GM15510 (cell line): Measurements from ENCODE around the gene CEP170.

ENCODE experiments used
- POLR2A ChIP-seq: IDR thresholded peaks from 3 replicates; pipeline ENCODE4 v1.6.1; 2011; ENCODE audit warnings: borderline replicate concordance; ENCODE audit not compliant: insufficient read length; ENCODE audit errors: extremely low read depth

CEP170 gene

DNA sequence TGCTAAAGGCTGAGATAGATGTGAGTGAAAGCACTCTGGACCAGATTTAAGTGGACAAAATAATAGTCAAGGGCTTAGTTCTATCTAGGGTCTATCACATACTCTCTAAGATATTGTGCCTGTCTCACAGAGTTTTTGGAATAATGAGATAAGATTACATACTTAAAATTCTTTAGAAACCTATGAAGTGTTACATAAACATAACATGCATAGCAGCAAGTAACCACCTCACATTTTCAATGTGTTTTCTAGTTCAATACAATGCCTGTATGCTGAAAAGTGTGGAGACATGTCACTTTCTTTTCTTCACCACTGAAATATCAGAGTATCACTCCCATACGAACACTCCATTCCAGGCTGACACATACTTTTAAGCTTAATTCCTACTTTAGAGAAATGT, 16.9 kb upstream of the CEP170 start:
- TF ChIP-seq POLR2A = no peak

DNA sequence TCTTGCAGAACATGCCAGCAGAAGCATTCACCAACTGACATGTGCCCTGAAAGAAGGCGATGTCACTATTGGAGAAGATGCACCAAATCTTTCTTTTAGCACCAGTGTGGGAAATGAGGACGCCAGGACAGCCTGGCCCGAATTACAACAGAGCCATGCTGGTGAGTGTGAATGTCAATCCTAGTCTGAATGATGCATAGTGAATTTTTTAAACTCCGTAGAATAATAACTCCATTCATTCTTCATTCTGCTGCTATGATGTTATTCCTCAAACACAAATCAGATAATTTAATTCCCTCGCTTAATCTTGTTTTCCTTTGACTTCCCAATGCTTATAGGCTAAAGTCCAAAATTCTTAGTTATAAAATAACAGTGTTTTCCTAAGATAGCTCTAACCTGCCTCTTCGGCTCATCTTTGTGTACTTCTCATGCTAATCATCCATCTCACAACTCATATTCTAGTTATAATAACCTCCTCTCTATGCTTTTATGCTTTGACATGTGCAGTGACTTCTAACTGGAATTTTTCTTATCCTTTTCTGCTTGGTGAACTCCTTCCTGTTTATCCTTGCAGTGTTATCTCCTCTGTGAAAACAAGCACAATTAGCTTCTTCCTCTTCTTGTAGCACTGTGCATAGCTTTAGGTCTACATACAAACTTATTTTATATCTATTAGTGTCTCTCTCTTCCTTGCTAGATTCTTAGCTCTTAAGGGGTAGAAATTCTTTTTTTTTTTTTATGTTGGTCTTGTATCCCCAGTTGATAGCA, 15.2 kb upstream of the CEP170 start:
- TF ChIP-seq POLR2A = no peak

DNA sequence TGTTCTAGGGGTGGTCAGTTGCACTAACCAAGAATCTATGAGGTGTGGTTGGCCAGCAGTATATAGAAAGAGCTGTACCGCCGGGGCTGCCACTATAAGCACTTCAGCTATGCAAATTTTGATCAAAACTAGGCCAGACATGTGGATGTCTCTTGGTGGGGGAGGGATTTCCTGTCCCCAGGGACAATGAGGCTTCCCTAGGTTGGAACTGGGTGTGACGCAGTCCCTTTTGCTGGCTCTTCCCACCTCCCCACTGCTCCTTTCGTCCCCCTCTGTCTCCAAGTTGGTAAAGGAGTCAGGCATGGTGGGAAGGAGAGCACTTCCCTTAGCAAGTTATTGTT, 14.3 kb upstream of the CEP170 start:
- no peak for TF ChIP-seq POLR2A

DNA sequence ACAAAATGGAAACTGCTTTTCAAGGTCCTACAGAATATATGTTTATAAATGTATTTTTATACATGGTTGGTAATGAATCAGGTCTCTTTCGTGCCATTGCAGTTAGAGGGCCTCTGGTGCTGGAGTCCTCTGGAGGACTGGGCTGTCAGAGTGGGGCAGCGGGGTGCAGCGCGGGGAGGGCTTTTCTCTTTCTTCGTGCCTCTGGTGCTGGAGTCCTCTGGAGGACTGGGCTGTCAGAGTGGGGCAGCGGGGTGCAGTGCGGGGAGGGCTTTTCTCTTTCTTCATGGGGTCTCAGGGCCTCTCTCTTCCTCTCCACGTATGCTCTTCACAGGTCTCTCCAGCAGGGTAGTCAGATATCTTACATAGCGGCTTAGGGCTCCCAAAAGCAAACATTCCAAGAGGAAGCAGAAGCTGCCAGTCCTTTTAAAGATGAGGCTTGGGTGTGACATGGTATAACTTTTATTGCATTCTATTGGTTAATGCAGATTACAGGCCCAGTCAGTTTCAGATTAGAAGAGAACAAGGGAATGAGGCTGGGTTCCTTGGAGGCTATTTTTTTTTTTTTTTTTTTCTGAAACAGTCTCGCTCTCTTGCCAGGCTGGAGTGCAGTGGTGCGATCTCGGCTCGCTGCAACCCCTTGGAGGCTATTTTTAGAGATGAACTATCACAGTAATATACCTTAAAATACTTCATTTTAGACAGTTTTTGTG, 13.8 kb upstream of the CEP170 start:
- no peak for TF ChIP-seq POLR2A

DNA sequence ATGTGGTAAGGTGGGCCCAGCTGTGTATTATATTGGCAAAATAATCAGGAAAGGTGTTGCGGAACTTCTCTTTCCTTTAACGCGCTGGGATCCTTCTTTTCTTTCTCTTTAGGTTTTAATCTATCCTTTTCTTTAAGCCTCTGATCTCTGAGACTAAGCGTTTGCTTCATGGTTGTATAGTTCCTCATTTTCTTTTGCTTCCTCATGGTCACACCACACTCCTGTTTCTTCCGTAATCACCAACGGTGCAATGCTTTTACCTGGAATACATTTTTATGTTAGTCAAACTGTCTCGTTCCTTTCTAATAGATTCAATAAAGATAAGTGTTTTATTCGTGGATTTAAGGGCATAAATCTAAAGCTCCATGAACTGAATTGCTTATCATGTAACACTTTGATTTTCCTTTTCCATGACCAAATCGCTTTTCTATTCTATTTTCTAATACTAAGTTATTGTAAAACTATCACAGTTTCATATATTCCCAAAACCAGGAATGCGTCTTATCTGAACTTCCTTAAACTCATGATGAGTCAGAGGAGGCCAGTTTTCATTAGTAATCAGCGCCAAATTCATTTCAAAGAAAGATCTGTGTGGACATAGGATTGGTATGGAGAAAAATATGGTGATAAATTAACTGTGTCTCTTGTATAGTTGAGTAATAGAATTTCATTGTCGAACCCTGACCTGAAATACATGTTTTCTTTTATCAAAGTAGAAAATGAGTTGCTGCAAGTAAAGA, 13.0 kb upstream of the CEP170 start:
- no peak for TF ChIP-seq POLR2A

DNA sequence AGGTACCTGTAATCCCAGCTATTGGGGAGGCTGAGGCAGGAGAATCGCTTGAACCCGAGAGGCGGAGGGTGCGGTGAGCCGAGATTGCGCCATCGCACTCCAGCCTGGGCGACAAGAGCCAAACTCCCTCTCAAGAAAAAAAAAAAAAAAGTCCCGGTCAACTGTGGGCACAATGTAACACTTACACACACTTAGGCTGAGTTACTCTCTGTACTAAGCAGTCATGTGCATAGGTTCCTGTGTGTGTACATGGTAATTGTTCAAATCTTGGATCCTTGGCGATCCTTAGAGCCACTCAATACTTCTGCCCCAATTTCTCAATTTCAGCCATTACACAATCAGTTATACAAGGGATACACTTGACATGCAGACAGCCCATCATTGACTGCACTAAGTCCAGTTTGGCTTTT, 12.4 kb upstream of the CEP170 start:
- no peak for TF ChIP-seq POLR2A

DNA sequence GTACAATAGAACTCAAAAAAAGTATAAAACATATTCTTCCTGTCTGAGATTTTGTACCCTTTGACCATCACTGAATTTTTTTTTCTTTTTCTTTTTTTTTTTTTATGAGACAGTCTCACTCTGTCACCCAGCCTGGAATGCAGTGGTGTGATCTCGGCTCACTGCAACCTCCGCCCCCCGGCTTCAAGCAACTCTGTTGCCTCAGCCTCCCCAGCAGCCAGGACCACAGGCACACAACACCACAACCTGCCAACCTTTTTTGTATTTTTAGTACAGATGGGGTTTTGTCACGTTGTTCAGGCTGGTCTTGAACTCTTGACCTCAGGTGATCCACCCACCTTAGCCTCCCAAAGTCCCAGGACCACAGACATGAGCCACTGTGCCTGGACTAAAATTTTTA, 11.2 kb upstream of the CEP170 start:
- TF ChIP-seq POLR2A = no peak

DNA sequence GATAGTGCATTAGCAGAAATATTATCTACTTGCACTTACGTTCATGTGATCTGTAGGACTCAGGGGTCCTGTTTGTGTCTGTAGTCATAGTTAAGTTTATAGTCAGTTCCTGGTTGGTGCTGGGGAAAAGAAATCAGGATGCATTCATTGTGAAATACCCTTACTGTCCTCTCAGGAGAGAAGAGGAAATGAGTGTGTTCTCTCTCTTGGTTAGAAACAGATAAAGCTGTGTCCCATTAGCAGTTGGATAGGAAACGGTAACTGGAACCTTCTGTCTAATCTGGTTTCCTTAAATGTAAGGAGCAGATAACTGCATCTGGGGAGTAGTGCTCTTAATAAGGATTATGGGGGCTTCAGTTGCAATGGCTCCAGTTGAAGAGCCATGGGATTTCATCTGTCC, 9.6 kb upstream of the CEP170 start:
- TF ChIP-seq POLR2A = no peak

DNA sequence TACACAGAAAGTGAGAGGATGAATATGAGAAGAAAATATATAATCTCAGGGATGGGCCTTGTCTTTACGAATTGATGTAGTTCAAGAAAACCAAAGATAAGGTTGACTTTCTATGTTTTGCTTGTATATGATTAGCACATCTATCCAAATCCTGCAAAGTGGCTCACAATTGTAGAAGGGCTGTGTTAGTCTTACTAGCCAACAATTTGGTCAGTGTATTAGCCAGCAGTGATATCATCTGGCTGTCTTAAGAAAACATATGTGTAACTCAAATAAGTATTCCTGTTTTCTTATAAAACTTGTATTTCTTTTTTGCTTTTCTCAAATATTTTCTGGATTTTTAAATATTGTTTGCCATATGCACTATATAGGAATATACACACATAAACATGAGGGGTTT, 6.3 kb upstream of the CEP170 start:
- no peak for TF ChIP-seq POLR2A

DNA sequence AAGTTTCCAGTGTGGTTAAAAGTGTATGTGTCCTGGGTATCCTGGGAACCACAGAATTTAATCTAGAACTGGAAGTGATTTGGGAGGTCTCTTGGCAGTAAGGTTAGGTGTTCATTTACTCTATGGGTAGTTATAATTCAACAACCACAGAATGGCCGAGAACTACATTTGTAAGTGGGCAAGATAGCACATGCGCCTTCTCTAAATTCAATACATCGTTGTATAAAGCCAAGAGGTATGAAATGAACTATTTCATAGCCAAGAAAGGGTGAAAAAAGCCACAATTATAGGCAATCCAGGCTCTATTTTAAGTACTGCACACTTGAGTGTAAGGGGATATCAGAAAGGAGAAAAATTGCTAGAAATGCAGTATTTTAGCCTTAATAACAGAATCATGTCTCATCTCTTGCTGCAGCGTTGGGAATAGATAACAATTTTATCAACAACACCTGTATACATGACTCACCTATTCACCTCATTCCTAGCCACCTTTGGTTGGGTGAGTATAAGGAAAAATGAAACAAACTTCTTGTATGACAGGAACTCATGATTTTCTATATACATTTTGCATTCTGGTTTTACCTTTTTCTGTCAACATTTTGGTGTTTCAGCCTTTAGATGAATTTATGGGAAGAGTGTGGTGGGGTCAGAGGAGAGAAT, 5.3 kb upstream of the CEP170 start:
- no peak for TF ChIP-seq POLR2A

DNA sequence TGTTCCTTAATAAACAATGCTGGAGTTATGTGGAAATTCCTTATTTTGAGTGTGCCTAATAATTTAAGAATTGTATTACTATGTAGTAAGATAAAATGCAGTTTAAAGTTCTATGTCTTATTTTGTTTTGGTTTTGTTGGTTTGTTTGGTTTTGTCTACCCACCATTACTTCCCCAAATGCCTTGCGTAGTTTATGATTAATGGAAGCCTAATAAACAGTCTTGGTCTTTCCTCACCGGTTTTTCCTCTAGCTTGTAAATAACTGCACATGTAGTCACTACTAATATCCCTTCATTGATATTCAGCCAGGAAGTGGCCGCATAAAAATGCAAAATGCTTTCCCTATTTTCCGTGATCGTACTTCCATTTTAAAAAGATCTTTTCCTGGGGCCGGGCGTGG, 3.6 kb upstream of the CEP170 start:
- no peak for TF ChIP-seq POLR2A

DNA sequence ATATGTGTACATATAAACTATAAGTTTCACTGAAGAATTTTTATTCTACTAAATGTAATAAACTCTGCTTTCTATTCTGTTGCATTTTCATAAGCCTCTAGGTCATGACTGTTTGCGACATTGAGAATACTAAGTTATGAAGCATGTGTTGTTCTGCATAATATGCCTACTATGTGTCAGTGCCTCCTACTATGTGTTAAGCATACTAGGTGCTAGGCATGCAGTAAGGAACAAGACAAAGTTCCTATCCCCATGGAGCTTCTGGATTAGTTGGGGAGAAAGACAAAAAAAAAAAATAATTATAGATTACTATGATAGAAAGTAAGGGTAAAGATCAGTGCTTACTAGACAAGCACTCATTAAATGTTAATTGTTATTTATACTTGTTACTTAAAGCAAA, 2.1 kb upstream of the CEP170 start:
- TF ChIP-seq POLR2A = no peak

DNA sequence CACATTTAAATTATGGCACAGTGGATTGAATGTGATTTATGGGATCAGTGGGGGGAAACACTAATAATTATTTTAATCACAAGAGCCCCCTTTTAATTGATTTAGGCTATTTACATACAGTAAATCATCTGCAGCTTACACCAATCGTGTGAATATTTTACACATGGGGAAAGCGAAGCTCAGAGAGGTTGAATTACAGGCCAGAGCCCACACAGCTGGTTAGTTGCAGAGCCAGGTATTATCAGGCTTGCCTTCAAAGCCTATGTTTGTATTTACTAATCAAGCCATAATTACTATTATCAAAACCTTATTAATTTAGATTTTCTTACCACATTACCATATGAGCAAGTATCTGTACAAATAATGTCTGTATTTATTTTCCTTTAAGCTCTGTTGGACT, 1.5 kb upstream of the CEP170 start:
- TF ChIP-seq POLR2A = no peak

DNA sequence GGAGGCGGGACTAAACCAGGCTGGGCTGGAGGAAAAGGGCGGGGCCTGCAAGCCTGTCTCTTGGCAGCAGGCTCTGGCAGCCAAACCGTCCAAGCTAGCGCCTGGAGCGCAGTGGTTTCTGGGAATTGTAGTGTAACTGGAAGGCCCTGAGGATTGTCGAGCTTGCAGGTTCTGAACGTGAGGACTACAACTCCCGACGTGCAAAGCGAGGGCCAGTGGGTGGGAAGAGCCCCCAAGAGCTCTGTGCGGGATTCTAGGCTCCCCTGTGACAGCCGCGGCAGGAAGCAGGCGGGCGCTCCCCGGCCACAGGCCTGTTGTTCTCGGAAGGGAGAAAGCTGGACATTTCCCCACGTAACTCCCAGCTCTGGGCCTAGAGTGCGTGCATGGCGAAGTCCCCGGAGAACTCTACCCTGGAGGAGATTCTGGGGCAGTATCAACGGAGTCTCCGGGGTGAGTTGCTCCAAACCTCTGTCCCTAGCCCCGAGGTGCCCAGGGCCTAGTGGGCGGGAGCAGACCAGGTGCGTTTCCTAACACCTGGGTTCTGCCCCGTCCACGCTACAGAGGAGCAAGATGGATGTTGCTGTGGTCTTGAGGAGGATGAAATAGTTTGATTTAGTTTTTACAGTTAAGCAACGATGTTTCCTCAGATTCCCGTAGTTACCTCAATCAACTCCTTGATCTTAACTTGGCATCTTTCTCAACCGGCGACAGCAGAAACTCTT, 871 bp upstream of the CEP170 start, which contains the start of gene SDCCAG8:
Gene SDCCAG8 (plus strand): TSS at position 251 of the 722 bp plus-strand sequence. CDS start 133 bp downstream, at position 384.
- TF ChIP-seq POLR2A = peak; percentile 76
